D721Med (cell line): ENCODE measurements around the gene TEAD3.

Source experiments
- DNase-seq: peaks from one replicate; pipeline ENCODE4 v3.0.0; 2011; ENCODE audit warnings: low spot score; ENCODE audit not compliant: insufficient read length
- FAIRE-seq: peaks from 2 replicates; lab custom pipeline; 2011; peaks lifted over from hg19 to GRCh38; lab: Jason Lieb, UNC
- CTCF ChIP-seq: IDR thresholded peaks from 2 replicates; pipeline ENCODE4 v1.5.1; 2012; ENCODE audit warnings: mild to moderate bottlenecking, control low read depth; ENCODE audit not compliant: insufficient read depth; ENCODE audit errors: missing control alignments

The TEAD3 gene

GRCh38 chr6:35457907-35458306, 39.0 kb downstream of the TEAD3 start:
- DNase-seq (no peak), FAIRE-seq (no peak)
- TF ChIP-seq CTCF, result no peak

- DNase-seq (no peak), FAIRE-seq (no peak)
- TF ChIP-seq CTCF, result no peak
Observed at GRCh38 chr6:35454391-35455110, 42.3 kb downstream of the TEAD3 start.

GRCh38 chr6:35453236-35453635, 43.6 kb downstream of the TEAD3 start:
- no peak for TF ChIP-seq CTCF
- FAIRE-seq (no peak), DNase-seq (no peak)

GRCh38 chr6:35452183-35453090, 44.4 kb downstream of the TEAD3 start, which contains the start of gene FANCE:
TSS of gene FANCE (plus strand) at chr6:35452338. CDS start at chr6:35452546, 208 bp downstream.
- FAIRE-seq, result no peak
- DNase-seq, result peak; percentile 80
- no peak for TF ChIP-seq CTCF

GRCh38 chr6:35451354-35452182, 45.3 kb downstream of the TEAD3 start:
- no peak for TF ChIP-seq CTCF
- no peak for DNase-seq
- FAIRE-seq, result no peak

GRCh38 chr6:35449287-35449881, 47.5 kb downstream of the TEAD3 start:
- FAIRE-seq, result no peak
- TF ChIP-seq CTCF, result peak; percentile 72
- DNase-seq, result peak; percentile 75
